Dedifferentiated amniotic fluid mesenchymal stem cell (primary cell): Measurements from ENCODE around the gene ELOVL1.
A peak's percentile ranks its signal among the peaks of the same experiment; 100 is the strongest.
"Not testable (repeated sequence)": the region's sequence is repeated elsewhere in the genome, so short reads cannot be mapped to it uniquely, and the experiment has no call there.

Source experiments
- DNase-seq: peaks from one replicate; pipeline ENCODE4 v3.0.0-alpha.2; 2016; ENCODE audit errors: extremely low spot score

Gene ELOVL1

GRCh38 chr1:43381612-43382011 lies 13.8 kb upstream of the ELOVL1 start:
- no peak for DNase-seq

GRCh38 chr1:43379476-43379875 lies 11.7 kb upstream of the ELOVL1 start:
- no peak for DNase-seq

GRCh38 chr1:43377831-43378230 lies 10.0 kb upstream of the ELOVL1 start:
- no peak for DNase-seq

DNA sequence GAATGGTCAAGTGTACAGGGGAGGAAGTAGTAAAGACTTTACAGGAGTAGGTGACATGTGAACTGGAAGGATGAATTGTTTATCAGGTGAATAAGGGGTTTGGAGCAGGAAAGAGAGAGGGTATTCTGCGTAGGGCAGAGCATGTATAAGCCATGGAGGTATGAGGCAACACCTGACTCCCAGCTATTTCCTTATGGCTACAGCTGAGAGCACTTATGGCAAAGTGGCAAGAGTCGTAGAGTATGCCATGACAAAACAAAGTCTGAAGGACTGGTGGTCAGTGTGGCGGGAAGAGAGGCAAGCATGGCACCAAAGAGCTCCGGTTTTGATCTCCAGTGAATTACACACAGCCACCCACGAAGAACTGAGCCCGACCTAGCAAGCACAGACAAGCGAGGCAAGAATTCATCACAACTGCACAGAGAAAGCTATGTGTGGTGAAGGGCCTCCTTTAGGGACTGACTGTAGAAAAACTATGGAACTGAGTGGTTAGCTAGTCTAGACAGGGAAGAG lies 9.0 kb upstream of the ELOVL1 start:
- DNase-seq: no peak

GRCh38 chr1:43373066-43373940 lies 5.5 kb upstream of the ELOVL1 start:
- no peak for DNase-seq

GRCh38 chr1:43372172-43372571 lies 4.4 kb upstream of the ELOVL1 start:
- no peak for DNase-seq

DNA sequence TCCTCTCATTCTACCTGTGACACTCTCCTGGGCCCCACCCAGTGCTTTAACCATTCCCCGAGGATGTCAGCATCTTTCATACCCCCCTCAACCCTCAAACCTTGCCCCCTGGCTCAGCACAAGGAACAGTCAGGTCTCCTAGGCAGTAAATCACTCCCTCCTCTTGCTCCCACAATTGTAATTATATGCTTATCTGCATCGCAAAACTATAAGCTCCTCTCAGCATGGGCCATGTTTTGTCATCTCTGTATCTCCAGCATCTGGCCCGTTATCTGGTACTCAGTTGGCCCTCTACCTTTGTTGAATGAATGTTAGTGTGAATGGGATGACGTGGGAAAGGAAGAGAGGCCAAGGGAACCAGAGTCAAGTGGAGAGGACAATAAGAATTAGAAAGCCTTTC lies 2.8 kb upstream of the ELOVL1 start:
- no peak for DNase-seq

GRCh38 chr1:43369779-43370178 lies 2.0 kb upstream of the ELOVL1 start:
- DNase-seq: not testable (repeated sequence)

GRCh38 chr1:43368646-43369020 lies 822 bp upstream of the ELOVL1 start:
- no peak for DNase-seq

GRCh38 chr1:43367026-43367903 lies 546 bp downstream of the ELOVL1 start:
- DNase-seq: no peak

- no peak for DNase-seq
These were observed 1.2 kb downstream of the ELOVL1 start for GRCh38 chr1:43366601-43367025.

DNA sequence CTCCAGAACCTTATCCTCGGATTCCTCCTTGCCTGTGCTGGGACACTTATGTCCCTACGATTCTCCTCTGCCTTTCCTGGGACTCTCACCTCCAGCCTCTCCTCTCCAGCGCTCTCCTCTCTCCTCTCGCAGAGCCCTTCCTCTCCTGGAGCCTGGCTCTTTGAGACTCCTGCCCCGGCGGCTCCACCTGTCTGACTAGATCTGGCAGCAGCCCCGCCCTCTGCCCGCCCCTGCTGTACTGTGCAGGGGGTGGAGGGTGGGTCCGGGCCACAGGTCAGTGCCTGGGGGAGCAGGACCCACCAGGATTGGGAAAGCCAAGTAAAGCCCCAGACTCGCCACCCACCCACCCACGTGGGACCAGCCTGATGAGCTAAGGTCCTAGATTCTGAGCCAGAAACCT lies 1.6 kb downstream of the ELOVL1 start:
- no peak for DNase-seq

GRCh38 chr1:43365678-43366077 lies 2.1 kb downstream of the ELOVL1 start:
- DNase-seq: no peak

DNA sequence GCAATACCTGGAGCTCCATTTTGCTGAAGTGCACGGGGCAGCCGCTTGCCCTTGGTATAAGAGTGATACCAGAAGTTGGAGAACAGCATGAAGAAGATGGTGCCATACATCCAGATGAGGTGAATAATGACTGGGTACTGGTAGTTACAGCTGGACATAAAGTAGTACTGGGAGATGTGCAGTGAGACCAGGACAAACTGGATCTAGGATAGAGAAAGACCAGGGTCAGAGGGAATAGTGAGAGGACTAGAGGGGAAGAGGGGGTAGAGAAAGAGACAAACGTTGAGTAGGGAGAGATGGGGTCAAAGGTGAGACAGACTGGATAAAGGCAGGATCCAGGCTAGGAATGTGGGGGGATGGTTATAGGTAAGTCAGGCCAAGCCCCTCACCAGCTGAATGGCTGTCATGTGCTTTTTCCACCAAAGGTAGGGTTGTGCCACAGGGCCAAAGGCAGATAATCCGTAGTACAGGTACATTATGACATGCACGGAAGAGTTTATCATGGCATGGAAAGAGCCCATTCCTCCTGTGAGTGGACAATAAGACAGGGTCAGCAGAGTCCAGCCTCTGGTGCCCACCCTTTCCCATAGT lies 3.8 kb downstream of the ELOVL1 start:
- no peak for DNase-seq

- DNase-seq: no peak
These were observed 4.4 kb downstream of the ELOVL1 start for GRCh38 chr1:43363283-43363934.

- DNase-seq: no peak
These were observed 7.2 kb downstream of the ELOVL1 start for GRCh38 chr1:43360616-43361015.

DNA sequence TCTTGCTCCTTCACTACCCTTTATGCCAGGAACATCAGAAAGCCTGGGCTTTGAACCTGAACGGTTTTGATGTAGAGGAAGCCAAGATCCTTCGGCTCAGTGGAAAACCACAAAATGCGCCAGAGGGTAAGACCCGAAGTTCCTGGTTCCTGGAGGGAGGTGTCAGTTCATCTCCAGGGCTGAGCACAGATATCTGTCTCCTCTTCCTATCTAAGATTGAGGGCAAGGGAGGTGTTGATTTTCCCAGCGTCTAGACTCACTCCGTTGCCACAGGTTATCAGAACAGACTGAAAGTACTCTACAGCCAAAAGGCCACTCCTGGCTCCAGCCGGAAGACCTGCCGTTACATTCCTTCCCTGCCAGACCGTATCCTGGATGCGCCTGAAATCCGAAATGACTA lies 8.1 kb downstream of the ELOVL1 start:
- DNase-seq: no peak

DNA sequence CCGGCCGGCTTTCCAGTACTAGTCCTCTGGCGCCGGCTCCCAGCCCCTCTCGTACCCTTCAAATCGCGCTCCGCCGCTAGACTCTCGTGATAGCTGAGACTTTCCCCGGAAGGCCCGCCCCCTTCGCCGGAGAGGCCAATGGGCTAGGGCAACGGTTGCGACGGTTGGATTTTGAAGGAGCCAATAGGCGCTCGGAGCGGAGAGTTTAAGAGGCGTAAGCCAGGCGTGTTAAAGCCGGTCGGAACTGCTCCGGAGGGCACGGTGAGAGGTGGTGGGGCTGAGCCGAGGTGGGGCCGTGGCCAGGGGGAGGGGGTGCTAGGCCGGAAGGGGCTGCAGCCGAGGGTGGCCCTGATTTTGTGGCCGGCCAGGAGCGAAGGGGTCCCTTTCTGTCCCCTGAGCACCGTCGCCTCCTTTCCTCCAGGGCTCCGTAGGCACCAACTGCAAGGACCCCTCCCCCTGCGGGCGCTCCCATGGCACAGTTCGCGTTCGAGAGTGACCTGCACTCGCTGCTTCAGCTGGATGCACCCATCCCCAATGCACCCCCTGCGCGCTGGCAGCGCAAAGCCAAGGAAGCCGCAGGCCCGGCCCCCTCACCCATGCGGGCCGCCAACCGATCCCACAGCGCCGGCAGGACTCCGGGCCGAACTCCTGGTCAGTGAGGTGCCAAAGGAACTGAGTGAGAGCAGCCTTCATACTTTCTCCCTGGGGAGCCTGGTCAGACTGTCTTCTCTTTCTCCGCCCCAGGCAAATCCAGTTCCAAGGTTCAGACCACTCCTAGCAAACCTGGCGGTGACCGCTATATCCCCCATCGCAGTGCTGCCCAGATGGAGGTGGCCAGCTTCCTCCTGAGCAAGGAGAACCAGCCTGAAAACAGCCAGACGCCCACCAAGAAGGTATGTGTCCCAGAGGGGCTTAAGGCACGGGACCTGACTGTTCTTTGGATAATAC lies 8.8 kb downstream of the ELOVL1 start, which contains the start of gene CDC20:
CDC20 (plus strand) TSS at position 236 of the 948 bp plus-strand sequence; CDS start at position 471, 235 bp downstream.
- peak; percentile 98 for DNase-seq

- no peak for DNase-seq
These were observed 9.6 kb downstream of the ELOVL1 start for GRCh38 chr1:43358121-43358745.

DNA sequence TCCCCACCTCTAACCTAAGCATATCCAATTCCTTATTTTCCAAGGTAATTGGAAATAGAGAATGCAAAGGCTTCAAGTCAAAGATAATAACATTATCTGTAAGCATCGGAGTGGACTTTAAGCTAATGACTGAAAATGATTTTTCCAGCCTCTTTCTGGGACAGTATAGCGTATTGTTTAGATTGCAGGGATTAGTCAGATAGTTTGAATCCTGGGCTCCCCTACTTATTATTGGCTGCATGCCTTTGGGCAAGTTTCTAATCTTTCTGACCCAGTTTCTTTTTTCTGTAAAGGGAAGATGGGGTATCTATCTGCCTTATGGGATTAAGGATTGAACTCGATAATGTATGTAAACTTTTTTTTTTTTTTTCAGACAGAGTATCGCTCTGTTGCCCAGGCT lies 10.6 kb downstream of the ELOVL1 start:
- DNase-seq: no peak
